Activated T-cell treated with anti-CD3 and anti-CD28 coated beads for 4 hours (primary cell): ENCODE measurements around the gene GMIP.
A peak's percentile ranks its signal among the peaks of the same experiment; 100 is the strongest.
"Not testable (repeated sequence)": the region's sequence is repeated elsewhere in the genome, so short reads cannot be mapped to it uniquely, and the experiment has no call there.

Experiments
- DNase-seq: peaks from one replicate; pipeline ENCODE4 v3.0.0-alpha.2; 2020

GMIP gene

GRCh38 chr19:19633711-19634515, 9.5 kb downstream of the GMIP start:
- no peak for DNase-seq

- no peak for DNase-seq
These were observed 10.8 kb downstream of the GMIP start for GRCh38 chr19:19632661-19633060.

GRCh38 chr19:19631346-19631745, 12.1 kb downstream of the GMIP start:
- DNase-seq: no peak

GRCh38 chr19:19630426-19630825, 13.0 kb downstream of the GMIP start:
- no peak for DNase-seq

GRCh38 chr19:19630062-19630414, 13.4 kb downstream of the GMIP start:
- DNase-seq: no peak

- DNase-seq: peak; percentile 30
These were observed 14.8 kb downstream of the GMIP start for GRCh38 chr19:19628501-19629134.

GRCh38 chr19:19627621-19628500, 15.6 kb downstream of the GMIP start, which contains the start of gene LPAR2:
Gene LPAR2, minus strand, starts transcription at chr19:19628220. Its CDS starts 945 bp downstream, at chr19:19627275.
- peak; percentile 66 for DNase-seq

- no peak for DNase-seq
These were observed 16.7 kb downstream of the GMIP start for GRCh38 chr19:19626516-19627472.

- DNase-seq: no peak
These were observed 19.4 kb downstream of the GMIP start for GRCh38 chr19:19624032-19624570.

- DNase-seq: no peak
These were observed 20.1 kb downstream of the GMIP start for GRCh38 chr19:19623383-19623782.

- no peak for DNase-seq
These were observed 23.6 kb downstream of the GMIP start for GRCh38 chr19:19619849-19620210.

- no peak for DNase-seq
These were observed 24.1 kb downstream of the GMIP start for GRCh38 chr19:19619181-19619848.

GRCh38 chr19:19618219-19619051, 25.0 kb downstream of the GMIP start, which contains the start of gene PBX4:
Gene PBX4, minus strand, starts transcription at chr19:19618687. Its CDS starts 58 bp downstream, at chr19:19618629.
- DNase-seq: peak; percentile 99

GRCh38 chr19:19615086-19615485, 28.4 kb downstream of the GMIP start:
- no peak for DNase-seq

GRCh38 chr19:19613506-19613905, 30.0 kb downstream of the GMIP start:
- no peak for DNase-seq

GRCh38 chr19:19610376-19611202, 32.9 kb downstream of the GMIP start:
- DNase-seq: no peak

- DNase-seq: not testable (repeated sequence)
These were observed 36.8 kb downstream of the GMIP start for GRCh38 chr19:19606686-19607085.

- no peak for DNase-seq
These were observed 37.4 kb downstream of the GMIP start for GRCh38 chr19:19606021-19606420.

- no peak for DNase-seq
These were observed 40.6 kb downstream of the GMIP start for GRCh38 chr19:19602713-19603324.
